SK-N-SH (cell line): Measurements from ENCODE around the gene FOXL1. TPM values are rescaled to one million over a fixed set of nuclear protein-coding genes. Genes with fewer than 3 reads are reported as not detected.

Experiments used
- CTCF ChIA-PET: fragments of 300-600, 350-600 bp; formaldehyde crosslinking; extraction: SDS; loops from one replicate; lab custom pipeline; 2021; lab: Yijun Ruan, JAX
- POLR2A ChIA-PET: fragments of 350-600 bp; sonication (Branson Sonifier 250); formaldehyde crosslinking; extraction: SDS; loops from one replicate; lab custom pipeline; 2020; ENCODE audit warnings: antibody characterized with exemption, inconsistent platforms; lab: Yijun Ruan, JAX
- DNase-seq: peaks from one replicate; pipeline ENCODE4 v3.0.0; 2012
- H2AFZ ChIP-seq: fragments of 200-600 bp; sonication (generic); 2 replicates; pipeline ENCODE4 v1.8.1; 2016; ENCODE audit warnings: antibody characterized with exemption, mild to moderate bottlenecking, low read depth
- H3F3A ChIP-seq: fragments of 200-600 bp; sonication (generic); replicated peaks from 2 replicates; pipeline ENCODE3; 2016; ENCODE audit warnings: antibody characterized with exemption, mild to moderate bottlenecking; ENCODE audit not compliant: insufficient read depth
- H3K27ac ChIP-seq, 2 experiments: fragments of 200-500 bp in 1 of 2; fragments of 200-600 bp in 1 of 2; sonication (Bioruptor generic) in 1 of 2; sonication (generic), shearing (Covaris generic) in 1 of 2; 2 replicates each; pipeline versions ENCODE4 v1.5.1 to v1.6.1; 2014 to 2016; ENCODE audit warnings: low read depth in 2 of 2, inconsistent platforms in 1 of 2, low read length in 1 of 2, mild to moderate bottlenecking in 1 of 2, mixed read lengths in 1 of 2
- H3K27me3 ChIP-seq: fragments of 200-600 bp; sonication (generic), shearing (Covaris generic); 2 replicates; pipeline ENCODE4 v1.6.1; 2016; ENCODE audit warnings: mixed run types; ENCODE audit not compliant: insufficient read depth
- H3K36me3 ChIP-seq, 2 experiments: fragments of 200-500 bp in 1 of 2; fragments of 200-600 bp in 1 of 2; sonication (Bioruptor generic) in 1 of 2; sonication (generic) in 1 of 2; replicated peaks in 1 of 2; 2 replicates each; pipeline versions ENCODE3 to v1.5.1; 2014 to 2016; ENCODE audit warnings: low read length in 1 of 2, mild to moderate bottlenecking in 1 of 2; ENCODE audit not compliant: insufficient read depth in 2 of 2, control insufficient read depth in 1 of 2
- H3K4me1 ChIP-seq, 2 experiments: fragments of 200-500 bp in 1 of 2; fragments of 200-600 bp in 1 of 2; sonication (Bioruptor generic) in 1 of 2; sonication (generic), shearing (Covaris generic) in 1 of 2; 2 replicates each; pipeline versions ENCODE4 v1.5.1 to v1.6.1; 2014 to 2016; ENCODE audit warnings: low read depth in 1 of 2, low read length in 1 of 2, mixed run types in 1 of 2; ENCODE audit not compliant: insufficient read depth in 2 of 2, control insufficient read depth in 1 of 2
- H3K4me2 ChIP-seq: fragments of 200-600 bp; sonication (generic), shearing (Covaris generic); 2 replicates; pipeline ENCODE4 v1.6.1; 2017; ENCODE audit warnings: mixed run types
- H3K4me3 ChIP-seq, 2 experiments: fragments of 200-500 bp in 1 of 2; fragments of 200-600 bp in 1 of 2; sonication (Bioruptor generic) in 1 of 2; sonication (generic), shearing (Covaris generic) in 1 of 2; 2 replicates each; pipeline versions ENCODE4 v1.5.1 to v1.8.1; 2014 to 2016; ENCODE audit warnings: low read depth in 2 of 2, inconsistent platforms in 1 of 2, low read length in 1 of 2, mild to moderate bottlenecking in 1 of 2, mixed read lengths in 1 of 2, moderate library complexity in 1 of 2
- H3K79me2 ChIP-seq: fragments of 200-600 bp; sonication (generic); 2 replicates; pipeline ENCODE4 v1.8.1; 2017; ENCODE audit warnings: mild to moderate bottlenecking; ENCODE audit not compliant: insufficient read depth
- H3K9ac ChIP-seq: fragments of 200-600 bp; sonication (generic); 2 replicates; pipeline ENCODE4 v1.6.1; 2017; ENCODE audit warnings: mixed run types
- H3K9me2 ChIP-seq: fragments of 200-600 bp; sonication (generic); 2 replicates; pipeline ENCODE4 v1.6.1; 2017; ENCODE audit warnings: mixed run types
- H3K9me3 ChIP-seq: fragments of 200-600 bp; sonication (generic); 2 replicates; pipeline ENCODE4 v1.6.1; 2017; ENCODE audit warnings: mixed run types, mild to moderate bottlenecking, moderate library complexity
- H4K20me1 ChIP-seq: fragments of 200-600 bp; sonication (generic); 2 replicates; pipeline ENCODE4 v1.6.1; 2017; ENCODE audit warnings: mild to moderate bottlenecking, mixed run types; ENCODE audit not compliant: insufficient read depth
- FOXM1 ChIP-seq: IDR thresholded peaks from 2 replicates; pipeline ENCODE4 v1.4.0; 2012; ENCODE audit warnings: low read depth, mild to moderate bottlenecking
- MEF2A ChIP-seq: IDR thresholded peaks from 2 replicates; pipeline ENCODE4 v1.4.0; 2012; ENCODE audit warnings: low read depth, borderline replicate concordance
- NFIC ChIP-seq: IDR thresholded peaks from 2 replicates; pipeline ENCODE4 v1.4.0; 2012; ENCODE audit warnings: borderline replicate concordance
- NRF1 ChIP-seq: IDR thresholded peaks from 2 replicates; pipeline ENCODE4 v1.6.1; 2012; ENCODE audit warnings: low read depth, mild to moderate bottlenecking, low read length
- RFX5 ChIP-seq: IDR thresholded peaks from 2 replicates; pipeline ENCODE4 v1.6.1; 2012; ENCODE audit warnings: mild to moderate bottlenecking, improper control_type of control experiment, low read length
- RXRA ChIP-seq: IDR thresholded peaks from 2 replicates; pipeline ENCODE4 v1.4.0; 2012; ENCODE audit warnings: low read depth, mild to moderate bottlenecking, borderline replicate concordance
- SMC3 ChIP-seq: IDR thresholded peaks from 2 replicates; pipeline ENCODE4 v1.6.1; 2012; ENCODE audit warnings: low read depth, low read length, improper control_type of control experiment
- TAF1 ChIP-seq: IDR thresholded peaks from 2 replicates; pipeline ENCODE4 v1.6.1; 2012; ENCODE audit warnings: low read depth, mild to moderate bottlenecking, low read length, moderate library complexity, borderline replicate concordance
- TCF12 ChIP-seq: IDR thresholded peaks from 2 replicates; pipeline ENCODE4 v1.4.0; 2012
- WGBS: methylation state at CpG from one replicate; pipeline ENCODE4 v1.1.6; 2017; ENCODE audit warnings: low lambda C conversion rate; 5-methylcytosine and 5-hydroxymethylcytosine counted together
- polyA plus RNA-seq, 3 experiments: library from polyadenylated mRNA; depleted of rRNA; stranded (reverse); fragments of >200 nt; gene quantifications; 2 replicates each; pipeline ENCODE4 v1.2.3, GENCODE V29; 2012

The FOXL1 gene
- polyA plus RNA-seq, 1 of the 3 experiments (the other 2 are of a cell fraction) = 2.5 TPM

GRCh38 chr16:86584071-86584685 is 5.8 kb downstream of the FOXL1 start:
- POLR2A ChIA-PET = no interaction called here
- no peak overlapping the region for H3K9ac ChIP-seq
- H3K27ac ChIP-seq = peak overlapping the region in 1 of 2 experiments; percentile 96; a peak in 2 of 4 replicates
- H3K79me2 ChIP-seq = peaks cover 46% of the 10 kb centered on the region
- H3K36me3 ChIP-seq = no peaks in the 10 kb centered on the region
- no peak for DNase-seq
- H3K4me1 ChIP-seq = peaks cover 0 to 39% of the 10 kb centered on the region in 2 experiments; a peak in 2 of 4 replicates
- WGBS = 15% methylated on average over 4 of the region's 6 CpGs
- H3K9me2 ChIP-seq = no peaks in the 10 kb centered on the region
- H3K27me3 ChIP-seq = no peaks in the 10 kb centered on the region
- H3F3A ChIP-seq = peaks cover 55% of the 10 kb centered on the region
- no peak overlapping the region for H3K4me2 ChIP-seq
- CTCF ChIA-PET = interaction anchor here (1.0 to 1.7 kb wide), 2 partner anchors 20 to 64 kb away, joined by 3 to 6 read pairs; no protein-coding TSS in a partner anchor
- no peak overlapping the region for H3K4me3 ChIP-seq
- no peak for TF ChIP-seq FOXM1
- no peak for TF ChIP-seq TAF1
- no peak for TF ChIP-seq MEF2A
- peak; percentile 65 for TF ChIP-seq NFIC
- TF ChIP-seq RFX5 = no peak
- no peak for TF ChIP-seq RXRA
- H3K9me3 ChIP-seq = no peaks in the 10 kb centered on the region
- H4K20me1 ChIP-seq = no peaks in the 10 kb centered on the region
- no peak overlapping the region for H2AFZ ChIP-seq

GRCh38 chr16:86584726-86585721 is 6.7 kb downstream of the FOXL1 start:
- H3K9ac ChIP-seq = peak overlapping the region; percentile 77
- 43% methylated on average over 12 of the region's 12 CpGs for WGBS
- peaks cover 0 to 43% of the 10 kb centered on the region in 2 experiments; a peak in 2 of 4 replicates for H3K4me1 ChIP-seq
- no peaks in the 10 kb centered on the region for H3K9me3 ChIP-seq
- peaks cover 52% of the 10 kb centered on the region for H3F3A ChIP-seq
- no peak for DNase-seq
- POLR2A ChIA-PET = no interaction called here
- H3K4me2 ChIP-seq = peak overlapping the region; percentile 68
- H3K27ac ChIP-seq = peak overlapping the region in 1 of 2 experiments; percentile 96; a peak in 2 of 4 replicates
- no peak overlapping the region for H2AFZ ChIP-seq
- no peaks in the 10 kb centered on the region for H4K20me1 ChIP-seq
- H3K79me2 ChIP-seq = peaks cover 37% of the 10 kb centered on the region
- H3K27me3 ChIP-seq = no peaks in the 10 kb centered on the region
- no peaks in the 10 kb centered on the region for H3K9me2 ChIP-seq
- no peaks in the 10 kb centered on the region for H3K36me3 ChIP-seq
- TF ChIP-seq NFIC (peak; percentile 51; the same call in 1 of the 2 replicates), NRF1 (no peak), SMC3 (no peak), TCF12 (peak; percentile 47; the same call in 1 of the 2 replicates)
- CTCF ChIA-PET = interaction anchor here (1.1 to 1.7 kb wide), 2 partner anchors 20 to 477 kb away, joined by 3 to 6 read pairs; no protein-coding TSS in a partner anchor
- no peak overlapping the region for H3K4me3 ChIP-seq
